ENCODE measurements around the gene SH3GL1.

SH3GL1 gene

GRCh38 chr19:4375164-4376027 is 25.0 kb downstream of the SH3GL1 start:
- DNase-seq (ENCODE audit: low read depth), result no peak

GRCh38 chr19:4374498-4375163 is 25.7 kb downstream of the SH3GL1 start:
- no peak for DNase-seq (ENCODE audit: low read depth)

DNA sequence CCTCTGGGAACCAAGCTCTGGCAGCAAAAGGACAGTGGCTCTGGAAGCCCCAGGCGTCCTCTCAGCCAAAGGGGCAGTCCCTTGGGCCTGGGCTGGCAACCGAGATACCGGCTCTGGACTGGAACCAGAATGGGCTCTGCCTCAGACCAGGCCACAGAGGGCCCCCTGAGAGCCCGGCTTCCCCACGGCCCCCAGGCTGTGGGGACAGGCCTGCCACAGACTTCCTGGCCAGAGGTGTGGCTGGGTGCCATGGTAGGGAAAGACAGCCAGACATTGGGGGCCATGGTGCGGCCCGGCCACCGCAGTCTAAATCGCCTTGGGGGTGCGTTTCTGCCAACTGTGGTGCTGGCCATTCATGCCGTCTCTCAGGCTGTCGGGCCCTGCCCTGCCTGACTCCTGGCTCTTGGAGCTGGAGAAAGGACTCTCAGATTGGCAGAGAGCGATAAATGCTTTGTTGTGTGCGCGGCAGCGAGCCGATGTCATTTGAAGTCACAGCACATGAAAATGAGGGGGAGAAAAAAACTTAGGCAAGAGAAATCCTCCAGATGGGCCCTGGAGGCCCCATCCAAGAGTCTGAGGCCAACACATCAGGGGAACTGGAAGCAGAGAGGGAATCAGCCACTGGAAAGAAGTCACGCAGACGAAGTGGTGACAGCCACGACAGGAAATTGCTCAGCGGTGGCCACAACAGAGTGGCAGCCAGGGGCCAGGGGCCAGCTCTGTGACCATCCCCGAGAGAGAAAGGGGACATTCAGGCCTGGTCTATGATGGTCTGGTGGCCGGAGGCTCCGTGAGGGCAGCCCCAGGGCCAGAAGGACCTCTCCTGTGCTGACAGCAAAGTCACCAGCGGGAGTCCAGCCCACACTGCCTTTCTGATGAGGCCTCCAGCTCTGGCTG is 26.5 kb downstream of the SH3GL1 start:
- no peak for DNase-seq (ENCODE audit: low read depth)

DNA sequence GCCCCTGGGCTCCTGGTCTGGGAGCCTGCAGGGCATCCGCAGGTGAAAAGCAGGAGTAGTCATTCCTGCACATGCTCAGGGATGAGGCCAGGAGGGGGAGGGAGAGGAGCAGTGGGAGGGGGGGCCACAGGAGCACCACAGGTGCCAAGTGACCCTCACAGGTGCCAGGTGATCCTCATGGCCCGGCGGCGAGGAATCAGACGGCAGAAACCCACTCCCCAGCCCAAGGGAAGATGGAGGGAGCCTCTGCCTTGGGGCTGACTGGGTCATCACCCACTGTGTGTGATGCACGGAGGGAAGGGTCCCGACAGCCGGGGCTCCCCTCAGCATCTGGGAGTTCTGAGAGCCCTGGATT is 27.4 kb downstream of the SH3GL1 start:
- DNase-seq (ENCODE audit: low read depth), result no peak

DNA sequence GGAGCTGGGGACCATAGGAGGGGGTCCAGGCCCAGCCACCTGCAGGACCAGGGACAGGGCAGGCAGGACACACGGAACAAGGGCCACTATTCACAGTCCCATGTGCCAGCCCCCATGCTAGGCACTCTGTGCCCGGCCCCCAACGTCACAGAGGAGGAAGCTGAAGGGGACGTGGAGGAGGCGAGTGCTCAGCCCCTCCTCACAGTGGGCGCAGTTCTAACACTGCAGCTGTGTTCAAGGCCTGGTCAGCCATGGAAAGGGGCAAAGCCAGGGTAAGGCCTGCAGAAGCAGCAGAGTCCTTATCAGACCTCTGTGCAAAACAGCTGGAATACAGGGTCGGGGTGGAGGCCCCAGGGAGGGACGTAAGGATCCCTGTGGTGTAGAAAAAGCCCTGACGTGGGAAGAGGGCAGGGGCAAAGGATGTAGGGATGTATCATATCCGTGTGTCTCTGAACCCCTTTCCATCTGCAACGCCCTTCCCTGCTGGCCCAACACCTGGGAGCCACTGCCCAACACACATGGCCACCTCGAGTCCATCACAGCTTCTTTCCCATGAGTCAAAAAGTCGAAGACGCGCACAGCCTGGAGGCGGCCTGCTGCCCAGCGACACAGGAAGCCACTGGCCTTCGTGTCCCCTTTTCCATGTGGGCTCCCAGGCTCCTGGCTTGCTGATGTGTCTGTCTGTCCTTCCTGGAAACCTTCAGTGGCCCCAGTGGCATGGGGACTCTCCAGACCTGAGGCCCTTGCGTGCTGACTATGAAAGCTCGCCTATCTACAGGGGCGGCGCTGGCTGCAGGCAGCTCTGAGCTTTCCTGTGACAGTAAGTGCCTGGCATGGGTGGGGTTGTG is 28.0 kb downstream of the SH3GL1 start:
- DNase-seq (ENCODE audit: low read depth), result no peak

GRCh38 chr19:4371247-4372164 is 28.8 kb downstream of the SH3GL1 start:
- DNase-seq (ENCODE audit: low read depth), result no peak

DNA sequence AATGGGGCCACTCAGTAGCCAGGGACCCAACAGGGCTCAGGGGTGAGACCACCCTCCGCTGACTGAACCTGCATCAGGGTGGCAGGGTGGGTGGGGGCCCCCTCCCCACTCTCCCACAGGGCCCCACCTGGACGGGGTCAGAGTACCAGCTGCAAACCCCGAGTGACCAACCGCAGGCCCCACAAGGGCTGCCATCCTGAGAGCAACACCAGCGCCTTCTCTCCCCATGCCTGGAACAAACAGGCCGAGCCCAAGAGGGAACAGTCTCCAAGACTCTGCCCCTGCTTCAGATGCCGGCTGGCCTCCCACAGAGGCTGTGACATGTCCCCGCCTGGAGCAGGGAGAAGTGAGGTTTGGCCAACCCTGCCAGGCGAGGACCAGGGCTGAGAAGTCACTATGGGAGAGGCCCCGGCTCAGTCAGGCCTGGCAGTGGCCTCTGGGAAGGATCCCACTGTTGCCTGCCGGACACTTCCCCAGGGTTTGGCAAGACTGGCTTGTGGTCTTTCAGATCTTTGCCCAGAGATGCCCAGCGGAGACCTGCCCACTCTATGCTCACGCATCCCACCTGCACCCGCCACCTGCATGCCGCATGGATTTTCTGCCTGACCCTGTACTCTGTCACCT is 29.8 kb downstream of the SH3GL1 start:
- no peak for DNase-seq (ENCODE audit: low read depth)

GRCh38 chr19:4369888-4370260 is 30.5 kb downstream of the SH3GL1 start:
- peak; percentile 61 for DNase-seq (ENCODE audit: low read depth)

DNA sequence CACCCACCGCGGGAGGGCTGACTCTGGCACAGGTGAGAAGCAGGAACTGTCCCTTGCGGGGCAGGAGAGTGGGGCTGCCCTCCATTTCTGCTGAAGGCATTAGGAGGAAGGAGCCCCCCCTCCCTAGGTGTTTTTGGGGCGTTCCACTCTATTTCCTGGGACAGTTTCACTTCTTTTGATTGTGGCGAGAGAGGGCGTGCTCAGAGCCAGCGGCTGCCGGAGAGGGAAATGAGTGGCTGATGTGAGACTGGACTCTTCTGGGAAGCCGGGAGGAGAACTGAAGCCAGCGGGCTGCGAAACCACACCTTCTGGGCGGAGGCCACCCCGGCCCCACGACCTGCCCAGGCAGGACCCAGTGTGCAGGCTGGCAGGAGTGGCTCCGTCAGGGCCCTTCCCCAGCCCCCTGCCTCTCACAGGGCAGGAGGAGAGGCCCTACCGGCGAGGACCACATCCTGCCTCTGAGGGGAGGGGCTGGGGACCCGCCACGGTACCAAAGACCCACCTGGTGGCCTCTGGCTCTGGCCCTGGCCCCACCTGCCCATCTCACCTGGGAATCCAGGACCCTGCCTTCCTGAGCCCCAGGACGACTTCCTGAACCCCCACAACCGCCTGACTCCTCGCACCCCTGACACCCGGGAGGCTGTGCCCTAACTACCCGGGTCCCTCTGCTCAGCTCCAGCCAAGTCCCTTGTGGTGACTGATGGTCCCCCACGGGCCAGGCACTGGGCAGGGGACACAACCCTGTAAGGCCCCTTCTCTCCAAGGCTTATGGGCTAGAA is 31.0 kb downstream of the SH3GL1 start:
- DNase-seq (ENCODE audit: low read depth), result peak; percentile 36

- DNase-seq (ENCODE audit: low read depth), result no peak
Measured at GRCh38 chr19:4368128-4368820, 32.1 kb downstream of the SH3GL1 start.

GRCh38 chr19:4367781-4368127 is 32.6 kb downstream of the SH3GL1 start:
- no peak for DNase-seq (ENCODE audit: low read depth)

DNA sequence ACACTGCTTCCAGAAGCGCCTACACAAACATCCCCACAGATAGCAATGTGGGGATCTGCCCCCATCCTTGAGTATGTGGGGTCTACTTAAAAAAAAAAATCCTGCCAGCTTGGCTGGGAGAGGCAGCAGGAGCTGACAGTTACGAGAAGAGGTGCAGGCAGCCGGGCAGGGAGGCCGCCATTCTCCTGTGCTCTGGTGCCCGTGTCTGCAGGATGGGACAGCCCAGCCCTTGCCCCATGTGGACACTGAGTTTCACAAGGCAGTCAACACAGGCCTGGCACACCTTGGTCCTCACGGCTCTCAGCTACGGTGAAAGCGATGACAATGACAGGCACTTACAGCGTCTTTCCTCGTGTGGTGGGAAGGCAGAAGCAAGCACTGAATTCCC is 33.0 kb downstream of the SH3GL1 start:
- no peak for DNase-seq (ENCODE audit: low read depth)

GRCh38 chr19:4366666-4367335 is 33.5 kb downstream of the SH3GL1 start:
- DNase-seq (ENCODE audit: low read depth), result no peak

- DNase-seq (ENCODE audit: low read depth), result no peak
Measured at GRCh38 chr19:4365791-4366665, 34.3 kb downstream of the SH3GL1 start.

- DNase-seq (ENCODE audit: low read depth), result no peak
Measured at GRCh38 chr19:4365341-4365740, 35.0 kb downstream of the SH3GL1 start.

DNA sequence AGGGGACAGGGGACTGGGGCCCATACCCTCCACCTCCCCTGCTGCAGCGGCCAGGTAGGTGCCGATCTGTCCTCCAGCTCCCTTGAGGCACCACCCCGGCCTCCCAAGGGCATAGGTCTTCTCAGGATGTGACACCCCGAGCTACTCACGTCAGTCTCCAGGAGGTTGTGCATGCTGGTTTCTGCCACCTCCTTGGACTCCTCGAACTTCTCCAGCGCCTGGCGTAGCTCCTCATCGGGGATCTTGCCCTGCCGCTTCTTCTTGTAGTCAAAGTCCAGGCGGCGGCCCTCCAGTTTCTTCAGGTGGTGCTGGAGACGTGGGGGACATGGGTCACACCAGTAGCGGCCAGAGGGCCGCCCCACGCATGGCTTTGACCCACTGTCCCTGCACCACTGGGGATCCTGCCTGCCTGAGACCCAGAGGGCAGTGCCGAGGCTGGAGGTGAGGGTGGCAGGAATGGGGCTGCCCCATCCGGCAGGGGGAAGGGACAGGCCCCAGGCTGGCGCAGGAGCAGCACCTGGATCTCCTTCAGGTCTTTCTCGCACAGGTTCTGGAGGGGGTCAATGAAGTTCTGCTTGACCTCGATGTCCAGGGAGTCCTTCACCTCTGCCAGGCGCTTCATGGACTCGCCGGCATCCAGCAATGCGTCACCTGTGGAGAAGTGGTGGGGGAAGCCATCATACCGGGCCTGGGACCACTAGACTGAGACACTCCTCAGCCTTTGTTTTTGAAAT is 36.6 kb downstream of the SH3GL1 start:
- no peak for DNase-seq (ENCODE audit: low read depth)
